GM21423 (cell line): ENCODE results near the gene ORM1.
A peak's percentile ranks its signal among the peaks of the same experiment; 100 is the strongest.

Experiments used
- ATAC-seq: cut with Tn5 transposase; IDR thresholded peaks from one replicate; pipeline ENCODE4 v1.9.1; 2021; ENCODE audit warnings: mild to moderate bottlenecking, moderate library complexity; ENCODE audit not compliant: unreplicated experiment

The ORM1 gene

DNA sequence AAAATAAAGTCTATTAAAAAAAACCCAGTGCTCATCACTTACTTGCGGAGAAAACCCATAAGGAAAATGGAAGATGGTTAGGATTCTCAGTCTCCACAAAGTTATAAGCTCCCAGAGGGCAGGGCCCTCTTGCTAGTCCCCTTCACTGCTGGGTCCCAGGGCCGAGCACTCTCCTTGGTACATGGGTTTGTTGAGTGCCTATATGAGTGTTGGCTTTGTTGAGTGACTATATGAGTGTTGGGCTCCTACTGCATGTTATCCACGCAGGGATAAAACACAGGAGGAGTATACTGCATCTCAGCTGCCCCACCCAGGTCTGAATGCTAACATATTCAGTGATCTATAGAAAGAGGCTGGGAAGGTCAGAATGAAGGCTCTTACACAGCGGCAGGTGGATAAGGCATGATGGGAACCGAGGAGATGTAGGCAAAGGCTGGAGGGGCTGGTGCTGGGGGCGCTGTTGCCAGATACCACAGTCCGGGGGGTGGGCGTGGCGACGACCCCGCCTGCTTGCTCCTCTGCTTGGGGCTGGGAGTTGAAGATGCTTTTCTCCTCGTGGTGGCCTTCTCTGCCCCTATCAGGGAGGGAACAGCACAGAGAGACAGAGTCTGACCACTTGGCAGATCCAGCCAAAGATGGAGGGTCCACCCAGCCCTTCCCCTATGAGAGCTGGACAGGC, 18.4 kb downstream of the ORM1 start:
- no peak for ATAC-seq

DNA sequence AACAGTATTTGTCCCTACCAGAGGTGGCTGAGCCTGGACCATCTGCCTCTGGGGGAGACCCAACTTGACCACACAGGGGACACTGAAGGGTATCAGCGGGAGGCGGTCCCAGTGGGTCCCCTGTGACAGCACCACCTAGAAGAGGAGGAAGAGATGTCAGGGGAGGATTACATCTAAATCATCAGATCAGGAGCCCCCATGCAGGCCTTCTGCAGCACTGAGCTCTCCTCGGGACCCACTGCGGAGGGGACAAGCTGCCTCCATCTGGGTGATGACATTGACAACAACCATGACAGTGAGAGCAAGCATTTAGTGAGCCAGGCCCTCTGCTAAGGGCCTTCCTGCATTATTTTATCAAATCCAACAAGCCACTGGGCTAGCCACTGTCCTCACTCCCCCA, 19.1 kb downstream of the ORM1 start:
- ATAC-seq, result no peak

DNA sequence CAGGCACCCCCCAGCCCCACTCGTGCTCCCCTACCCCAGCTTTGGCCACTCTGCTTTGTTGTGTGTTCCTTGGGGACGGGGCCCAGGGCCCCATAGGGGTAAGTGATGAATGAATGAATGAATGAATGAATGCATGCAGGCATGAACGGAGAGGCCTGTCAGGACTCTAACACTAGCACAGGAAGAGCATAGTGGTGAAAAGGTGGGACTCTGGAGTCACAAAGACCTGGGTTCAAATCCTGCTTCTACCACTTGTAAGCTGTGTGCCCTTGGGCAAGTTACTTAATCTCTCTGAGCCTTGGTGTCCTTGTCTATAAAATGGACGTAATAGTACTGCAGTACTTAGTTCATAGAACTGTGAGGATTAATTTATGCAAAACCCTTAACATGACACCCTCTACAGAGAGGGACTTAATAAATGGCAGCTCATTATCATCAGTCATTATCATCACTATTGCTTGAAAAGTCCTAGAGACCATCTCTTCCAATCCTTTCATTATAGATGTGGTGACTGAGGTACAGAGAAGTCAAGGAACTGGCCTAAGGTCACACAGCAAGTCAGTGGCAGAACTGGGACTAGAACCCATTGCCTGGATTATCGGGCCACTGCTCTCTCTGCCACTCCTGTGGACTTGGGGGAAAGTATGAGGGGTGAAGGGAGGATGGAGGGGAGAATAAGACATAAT, 20.0 kb downstream of the ORM1 start:
- ATAC-seq, result no peak

DNA sequence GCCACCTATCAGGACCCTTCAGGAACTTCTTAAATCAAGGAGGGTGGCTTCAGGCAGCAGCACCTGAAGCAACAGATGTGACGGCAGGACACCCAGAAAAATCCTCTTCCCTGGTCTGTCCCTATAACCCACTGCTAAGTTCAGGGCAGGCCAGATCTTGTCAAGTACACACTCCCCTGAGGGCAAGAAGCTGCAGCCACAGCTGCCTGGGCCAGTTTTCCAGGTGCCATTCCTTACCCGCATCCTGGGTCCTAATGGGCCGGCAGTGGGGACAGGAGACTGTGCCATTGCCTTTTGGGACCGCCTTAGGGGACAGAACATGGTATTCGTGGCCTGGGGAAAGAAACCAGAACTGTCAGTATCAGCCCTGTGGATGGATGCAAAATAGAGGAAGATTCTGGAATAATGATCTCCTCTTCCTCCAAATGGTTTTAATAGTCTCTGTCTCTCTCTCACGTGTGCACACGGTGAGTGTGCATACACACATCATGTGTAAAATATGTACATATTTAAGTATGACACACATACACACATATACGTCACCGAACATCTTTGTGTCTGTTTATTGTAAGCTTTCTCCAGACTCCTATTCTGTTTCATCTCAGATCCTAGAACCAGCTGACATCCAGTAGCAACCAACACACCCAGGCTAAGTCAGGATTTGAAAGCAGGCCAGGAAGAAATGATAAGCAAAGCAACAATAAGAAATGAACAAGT, 20.7 kb downstream of the ORM1 start:
- ATAC-seq, result no peak

DNA sequence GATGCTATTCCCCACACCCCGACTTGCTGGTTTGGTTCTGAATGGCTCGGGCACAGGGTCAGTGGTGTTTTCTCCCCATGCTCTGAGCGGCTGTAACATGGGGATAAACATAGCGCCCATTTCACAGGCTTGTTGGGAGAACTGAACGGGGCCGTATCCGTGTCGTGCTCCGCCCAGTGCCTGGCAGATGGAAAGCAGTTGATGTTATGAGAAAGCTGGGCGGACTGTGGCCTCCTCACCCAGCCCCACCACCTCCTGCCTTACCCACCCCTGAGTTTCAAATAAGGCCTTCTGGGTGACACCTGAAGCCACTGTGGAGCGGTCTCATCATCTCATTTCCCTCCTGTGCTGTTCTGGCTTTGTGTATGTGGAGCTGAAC, 21.3 kb downstream of the ORM1 start:
- no peak for ATAC-seq

DNA sequence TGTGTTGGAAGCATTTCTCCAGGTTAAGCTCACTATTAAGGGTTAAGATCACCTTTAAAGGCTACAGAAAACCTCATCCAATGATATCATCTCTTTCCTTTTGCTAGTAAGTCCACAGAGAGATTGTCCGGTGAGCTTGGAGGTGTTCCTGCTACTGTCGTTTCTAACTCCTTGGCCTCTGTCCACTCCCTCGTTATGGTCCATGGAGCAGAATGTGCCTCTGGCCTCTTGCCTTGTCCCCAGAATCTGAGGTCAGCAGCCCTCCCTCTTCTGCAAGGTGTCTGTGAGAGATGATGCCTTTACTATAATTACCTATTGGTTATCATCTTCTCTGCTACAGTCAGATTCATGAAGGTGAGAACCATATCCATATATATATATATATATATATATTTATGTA, 21.8 kb downstream of the ORM1 start:
- no peak for ATAC-seq

DNA sequence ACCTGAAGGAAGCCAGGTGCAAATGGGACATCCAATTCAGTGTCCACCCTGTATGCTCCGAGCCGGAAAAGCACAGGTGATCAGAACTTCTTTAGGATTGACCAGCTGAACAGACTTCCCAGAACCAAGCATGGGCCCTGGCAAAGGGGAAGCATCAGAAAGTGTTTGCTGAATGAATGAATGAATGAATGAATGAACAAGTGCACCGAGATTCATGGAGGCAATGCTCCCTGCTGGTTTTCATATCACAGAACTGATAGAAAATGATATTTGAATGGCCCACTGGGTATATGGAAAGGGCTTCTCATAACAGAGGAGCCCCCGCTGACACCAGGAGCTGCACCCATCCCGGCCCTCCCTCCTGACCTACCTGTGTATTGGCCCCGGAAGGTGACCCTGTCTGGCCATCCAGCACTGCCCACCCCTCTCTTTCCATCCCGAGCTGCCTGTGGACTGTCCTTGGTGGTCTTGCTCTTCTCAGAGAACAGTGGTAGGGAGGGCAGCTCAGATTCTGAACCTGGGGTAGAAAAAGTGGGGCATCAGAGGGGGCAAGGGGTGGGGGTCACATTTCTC, 22.7 kb downstream of the ORM1 start:
- ATAC-seq, result no peak

DNA sequence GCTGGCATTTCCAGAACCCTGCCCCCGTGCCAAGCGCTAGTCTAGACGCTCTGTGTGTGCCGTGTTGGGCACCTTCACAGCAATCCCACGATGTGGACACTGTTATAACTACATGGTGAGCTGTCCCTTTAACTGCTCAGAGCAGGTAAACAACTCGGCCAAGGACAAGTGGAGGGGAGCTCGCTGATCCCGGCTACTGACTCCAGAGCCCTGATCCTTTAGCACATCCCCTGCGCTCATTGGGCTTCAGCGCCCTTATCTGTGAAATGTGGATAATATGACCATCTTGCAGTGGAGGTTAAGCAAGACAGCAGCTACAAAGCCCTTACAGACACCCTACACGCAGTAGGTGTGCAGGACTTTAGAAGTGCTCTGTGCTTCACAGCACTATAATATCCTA, 23.2 kb downstream of the ORM1 start:
- no peak for ATAC-seq

DNA sequence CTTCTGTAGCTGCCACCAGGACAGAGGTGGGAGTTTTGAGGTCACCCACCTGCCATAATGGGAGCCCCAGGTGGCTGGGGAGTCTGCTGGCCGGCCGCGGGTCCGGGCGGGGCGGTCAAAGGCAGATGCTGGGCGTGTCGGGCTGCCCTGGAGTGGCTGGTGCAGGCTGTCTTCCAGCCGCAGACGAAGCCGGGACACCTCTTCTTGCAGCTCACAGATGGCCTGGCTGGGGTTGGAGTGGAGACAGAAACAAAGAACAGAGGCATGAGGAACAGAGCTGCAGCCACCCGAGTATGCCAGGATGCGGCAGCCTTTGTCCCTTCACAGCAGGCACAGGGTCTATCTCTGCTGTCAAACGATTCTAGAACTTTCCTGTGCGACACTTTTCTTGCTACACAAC, 24.8 kb downstream of the ORM1 start:
- ATAC-seq, result no peak

DNA sequence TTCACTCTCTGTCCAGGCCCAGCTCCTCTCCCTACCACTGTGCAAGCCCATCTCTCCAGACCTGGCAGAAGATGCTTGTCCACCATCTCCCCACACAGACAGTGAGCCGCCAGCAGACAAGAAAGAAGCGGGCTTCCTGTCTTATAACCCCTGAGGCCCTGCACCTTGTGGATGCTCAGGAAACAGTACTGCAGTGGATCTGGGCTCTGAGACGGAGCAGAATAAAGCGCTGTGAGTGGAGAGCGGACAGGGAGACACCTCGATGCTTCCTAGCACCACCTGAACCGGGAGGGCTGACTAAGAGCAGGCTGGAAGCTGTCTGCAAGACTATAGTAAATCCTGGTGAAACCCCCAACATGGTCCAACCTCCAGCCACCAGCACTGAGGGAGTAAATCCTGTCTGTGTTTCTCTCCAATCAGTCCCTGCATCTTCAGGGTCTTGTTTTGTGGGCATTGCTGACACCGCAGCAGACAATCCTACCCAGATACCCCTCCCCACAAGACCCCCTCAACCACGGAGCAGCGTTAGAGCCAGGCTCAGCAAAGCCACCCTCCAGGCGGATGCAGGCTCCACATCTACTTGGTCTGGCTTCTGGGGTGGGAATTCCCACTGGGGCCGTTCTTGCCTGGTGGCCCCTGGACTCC, 25.5 kb downstream of the ORM1 start:
- no peak for ATAC-seq

DNA sequence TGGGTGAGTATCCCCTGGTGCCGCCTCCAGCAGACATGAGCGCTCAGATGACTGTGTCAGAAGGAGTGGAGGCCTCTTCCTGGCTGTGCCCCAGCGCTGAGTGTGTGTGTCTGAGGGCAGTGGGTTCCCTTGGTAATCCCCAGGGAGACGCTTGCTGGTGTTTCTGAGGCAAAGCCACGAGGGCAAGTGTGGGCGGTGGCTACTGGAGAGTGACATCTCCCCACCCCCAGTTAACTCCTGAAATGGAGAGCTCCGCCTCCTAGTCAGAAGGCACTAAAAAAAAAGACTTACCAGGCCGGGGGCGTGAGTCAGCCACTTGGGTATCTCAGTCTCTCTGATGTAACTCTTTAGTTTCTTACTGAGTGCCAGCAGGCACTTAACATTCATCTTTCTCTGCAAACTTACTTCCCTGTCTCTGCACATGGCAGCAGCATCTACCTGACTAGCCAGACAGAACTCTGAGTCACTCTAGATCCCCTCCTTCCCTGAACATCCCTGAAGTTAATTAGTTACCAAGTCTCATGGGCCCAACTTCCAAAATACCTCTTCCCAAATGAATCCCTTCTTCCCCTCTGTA, 26.1 kb downstream of the ORM1 start:
- ATAC-seq, result peak; percentile 94

DNA sequence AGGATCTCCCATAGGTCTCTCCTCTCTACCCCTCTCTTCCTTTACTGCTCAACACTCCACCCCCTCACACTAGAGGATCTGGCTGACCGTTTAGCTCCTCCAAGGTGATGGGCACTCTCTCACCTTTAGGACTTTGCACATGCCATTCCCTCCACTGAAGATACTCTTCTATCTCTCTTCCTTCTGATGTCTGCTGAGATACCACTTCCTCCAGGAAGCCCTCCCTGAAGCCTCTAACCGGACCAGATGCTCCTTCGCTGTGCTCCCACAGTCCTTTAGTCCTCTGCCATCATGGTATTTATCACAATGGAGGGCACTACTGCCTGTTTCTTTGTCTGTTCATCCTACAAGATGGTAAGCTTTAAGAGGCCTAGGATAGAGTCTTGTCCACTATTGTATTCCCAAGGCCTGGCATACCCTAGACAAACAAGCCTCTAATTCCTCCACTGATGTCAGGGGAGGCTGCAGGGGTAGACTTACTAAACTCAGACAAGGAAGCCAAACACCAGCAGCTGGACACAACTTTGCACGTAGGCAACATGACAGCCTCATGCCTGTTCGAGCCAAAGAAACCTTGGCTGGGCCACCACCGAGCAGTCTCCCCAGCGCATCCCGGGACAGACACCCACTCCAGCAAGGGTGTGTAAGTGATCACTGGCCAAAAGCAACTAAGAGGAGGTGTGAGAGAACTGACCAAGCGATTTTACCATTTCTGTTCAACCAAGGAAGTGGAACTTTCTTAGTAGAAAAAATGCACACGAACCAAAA, 27.0 kb downstream of the ORM1 start:
- ATAC-seq, result no peak

DNA sequence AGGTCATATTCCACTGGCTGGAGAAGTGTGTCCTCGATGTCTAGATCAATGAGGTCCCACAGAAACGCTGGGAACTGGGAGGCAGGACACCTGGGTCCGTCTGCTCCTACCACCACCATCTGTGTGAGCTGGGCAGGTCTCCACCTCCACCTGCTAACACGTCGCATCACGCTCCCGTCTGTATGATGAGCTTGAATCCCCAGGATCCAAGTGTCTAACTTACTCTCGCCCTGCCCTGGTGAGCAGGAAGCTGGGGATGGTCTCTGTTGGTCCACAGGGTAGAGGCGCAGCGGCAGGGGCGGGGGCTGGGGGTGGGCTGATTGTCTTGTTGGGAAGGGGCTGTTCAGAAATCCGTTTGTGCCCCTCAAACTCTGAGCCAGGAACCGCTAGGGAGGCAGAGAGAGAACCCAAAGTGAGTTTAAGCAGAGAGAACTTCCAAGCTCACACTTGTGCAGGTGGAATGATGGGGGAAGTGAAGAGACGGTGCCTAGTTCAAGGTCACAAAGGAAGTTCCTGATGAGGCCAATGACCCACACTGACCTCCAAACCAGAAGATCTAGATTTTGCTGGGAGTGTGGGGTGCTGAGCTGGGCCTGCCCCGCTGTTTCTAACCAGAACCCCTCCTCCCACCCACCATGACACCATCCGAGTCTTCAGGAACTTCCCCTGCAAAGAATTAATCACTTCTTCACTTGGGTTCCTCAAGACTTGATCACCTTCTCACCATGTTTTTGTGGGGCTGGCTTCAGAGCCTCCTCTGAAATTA, 27.9 kb downstream of the ORM1 start:
- ATAC-seq, result no peak

DNA sequence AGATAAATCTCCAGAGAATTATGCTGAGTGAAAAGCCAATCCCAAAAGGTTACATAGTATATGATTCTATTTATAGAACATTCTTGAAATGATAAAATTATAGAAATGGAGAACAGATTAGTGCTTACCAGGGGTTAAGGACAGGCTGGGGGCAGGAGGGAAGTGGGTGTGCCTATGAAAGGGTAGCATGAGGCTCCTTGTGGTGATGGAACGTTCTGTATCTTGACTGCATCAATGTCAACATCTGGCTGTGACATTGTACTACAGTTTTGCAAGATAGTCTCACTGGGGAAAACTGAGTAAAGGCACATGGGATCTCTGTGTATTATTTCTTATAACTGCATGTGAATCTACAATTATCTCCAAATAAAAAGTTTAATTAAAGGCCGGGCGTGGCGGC, 29.0 kb downstream of the ORM1 start:
- ATAC-seq, result no peak

DNA sequence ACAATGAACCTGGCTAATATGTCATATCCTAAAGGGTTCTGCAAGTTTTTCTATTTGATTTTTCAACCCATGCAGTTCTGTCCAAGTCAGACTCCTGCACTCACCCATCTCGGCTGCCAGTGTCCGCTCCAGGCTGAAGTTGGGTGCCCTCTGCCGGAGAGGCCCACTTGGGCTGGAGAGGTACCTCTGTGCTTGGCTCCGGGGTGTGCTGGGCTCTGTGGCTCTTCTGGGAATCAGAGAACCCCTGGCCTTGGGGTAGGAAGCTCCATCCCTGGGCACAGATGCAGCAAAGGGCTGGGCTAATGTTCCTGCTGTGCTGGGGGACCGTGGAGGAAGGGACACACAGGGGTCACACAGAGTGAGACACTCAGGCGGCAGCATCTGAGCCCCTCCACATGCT, 32.9 kb downstream of the ORM1 start:
- no peak for ATAC-seq

DNA sequence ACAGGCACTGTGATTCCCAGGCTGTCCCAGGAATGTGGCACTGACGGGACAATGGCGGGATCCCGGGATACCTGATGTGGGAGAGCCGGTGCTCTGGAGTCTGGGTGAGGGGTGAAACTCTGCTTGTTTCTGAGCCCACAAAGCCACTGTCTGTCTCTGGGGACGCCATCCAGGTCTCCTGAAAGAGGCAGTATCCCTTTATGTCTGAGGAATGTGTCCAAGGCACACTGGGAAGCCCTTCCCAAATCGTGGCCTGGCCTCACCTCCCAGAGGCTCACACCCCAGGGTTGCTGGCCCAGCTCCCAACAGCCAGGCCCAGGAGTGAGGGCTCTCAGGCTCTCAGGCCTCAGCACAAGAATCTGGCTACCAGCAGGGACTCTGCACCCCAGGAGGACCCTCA, 33.9 kb downstream of the ORM1 start:
- ATAC-seq, result no peak

DNA sequence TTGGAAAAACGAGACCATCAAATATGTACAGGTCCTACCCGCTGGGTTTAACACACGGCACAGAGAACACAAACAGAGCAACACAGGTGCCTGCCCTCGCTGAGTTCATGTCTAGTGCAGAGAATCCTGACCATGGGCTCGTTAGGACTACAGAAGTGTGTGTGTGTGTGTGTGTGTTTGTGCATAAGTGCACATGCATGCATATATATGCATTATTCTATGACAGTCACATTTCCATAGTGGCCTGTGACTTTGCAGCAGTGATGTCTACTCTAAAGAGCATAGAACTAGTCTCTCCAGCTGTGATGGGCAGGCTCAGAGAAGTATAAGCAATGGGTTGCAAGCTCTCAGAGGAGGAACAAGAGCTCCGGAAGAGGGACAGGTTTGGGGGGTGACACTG, 34.5 kb downstream of the ORM1 start:
- no peak for ATAC-seq

DNA sequence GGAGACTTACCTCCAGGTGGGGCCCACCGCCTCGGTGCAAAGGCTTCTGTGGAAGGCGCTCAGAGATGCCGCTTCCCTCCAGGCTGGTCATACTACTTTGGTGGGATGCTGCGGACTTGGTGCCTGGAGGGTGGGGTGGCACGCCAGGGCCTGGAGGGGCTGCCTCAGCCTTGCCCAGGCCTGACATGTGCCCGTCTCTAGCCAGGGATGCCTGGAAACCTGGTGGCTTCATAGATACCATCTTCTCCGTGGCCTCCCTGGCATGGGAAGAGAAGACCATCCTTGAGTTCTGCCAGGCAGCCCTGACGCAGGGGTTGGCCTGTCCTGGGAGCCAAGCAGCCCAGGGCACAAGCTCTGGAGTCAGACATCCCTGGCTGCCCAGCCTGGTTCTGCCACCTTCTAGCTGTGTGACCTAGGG, 35.0 kb downstream of the ORM1 start:
- ATAC-seq, result no peak

DNA sequence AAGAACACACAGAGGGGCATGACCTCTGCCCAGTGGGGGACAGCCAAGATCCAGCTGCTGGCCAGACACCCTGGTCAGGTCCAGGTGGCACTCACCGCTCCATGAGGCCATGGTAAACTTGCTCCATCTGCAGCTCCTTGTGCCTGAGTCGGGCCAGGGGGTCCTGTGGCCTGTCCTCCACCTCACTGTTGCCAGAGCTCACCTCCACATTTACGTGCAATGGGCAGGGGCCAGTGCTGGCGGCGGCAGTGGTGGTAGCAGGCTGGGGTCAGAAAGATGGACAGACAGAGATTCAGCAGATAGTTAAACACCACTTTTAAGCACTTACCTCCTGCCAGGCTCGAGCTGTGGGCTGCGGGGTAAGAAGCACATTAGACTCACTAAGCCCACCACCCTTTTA, 36.9 kb downstream of the ORM1 start:
- ATAC-seq, result no peak

DNA sequence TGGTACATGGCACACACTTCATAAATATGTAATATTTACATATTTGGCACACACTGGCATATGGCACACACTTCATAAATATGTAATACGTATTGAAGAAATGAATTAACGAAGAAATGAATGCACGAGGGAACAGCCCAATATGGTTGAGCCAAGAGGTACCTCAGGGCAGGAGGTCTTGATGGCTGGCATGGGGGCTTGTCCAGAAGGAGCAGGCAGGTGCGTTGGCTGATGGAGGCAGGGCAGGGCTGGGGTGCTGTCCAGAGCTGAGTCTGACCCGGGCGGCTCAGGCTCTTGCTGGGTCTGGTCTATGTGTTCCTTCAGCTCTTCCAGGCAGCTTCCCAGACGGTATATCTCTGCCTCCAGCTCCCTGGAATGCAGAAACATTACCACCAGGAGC, 38.6 kb downstream of the ORM1 start:
- no peak for ATAC-seq
